Liver (tissue), 9 donors: ENCODE results near the gene CMTM1. TPM values are rescaled to one million over a fixed set of nuclear protein-coding genes. Genes with fewer than 3 reads are reported as not detected.

ENCODE experiments used
- DNase-seq: peaks from one replicate; pipeline ENCODE4 v3.0.0-alpha.2; 2017; ENCODE audit warnings: low spot score
- H3K27ac ChIP-seq, 2 donors: one replicate each; pipeline ENCODE4 v1.7.0; 2013; ENCODE audit warnings: inconsistent platforms in 2 of 2, low read length in 2 of 2, control low read depth in 1 of 2, low read depth in 1 of 2, mild to moderate bottlenecking in 1 of 2
- H3K27me3 ChIP-seq, 4 donors: one replicate each; pipeline versions ENCODE4 v1.6.1 to v1.7.0; 2013; ENCODE audit warnings: low read length in 3 of 4, inconsistent platforms in 1 of 4, mild to moderate bottlenecking in 1 of 4, moderate library complexity in 1 of 4; ENCODE audit not compliant: control insufficient read depth in 4 of 4, insufficient read depth in 4 of 4
- H3K36me3 ChIP-seq, 4 donors: one replicate each; pipeline versions ENCODE4 v1.6.1 to v1.7.0; 2013; ENCODE audit warnings: low read length in 3 of 4, mild to moderate bottlenecking in 3 of 4, low read depth in 1 of 4, moderate library complexity in 1 of 4; ENCODE audit not compliant: control insufficient read depth in 4 of 4, insufficient read depth in 3 of 4
- H3K4me1 ChIP-seq, 4 donors: one replicate each; pipeline versions ENCODE4 v1.6.1 to v1.7.0; 2013; ENCODE audit warnings: low read length in 3 of 4, mild to moderate bottlenecking in 3 of 4, moderate library complexity in 1 of 4; ENCODE audit not compliant: control insufficient read depth in 4 of 4, insufficient read depth in 4 of 4
- H3K4me3 ChIP-seq, 3 donors: one replicate each; pipeline versions ENCODE4 v1.6.1 to v1.7.0; 2013; ENCODE audit warnings: low read length in 3 of 3, control low read depth in 1 of 3, low read depth in 1 of 3, mild to moderate bottlenecking in 1 of 3
- H3K9ac ChIP-seq, 2 donors: one replicate each; pipeline ENCODE4 v1.7.0; 2013; ENCODE audit warnings: low read length in 2 of 2, mild to moderate bottlenecking in 2 of 2, moderate library complexity in 2 of 2, control low read depth in 1 of 2, low read depth in 1 of 2
- H3K9me3 ChIP-seq, 4 donors: one replicate each; pipeline versions ENCODE4 v1.6.1 to v1.7.0; 2013; ENCODE audit warnings: low read length in 3 of 4; ENCODE audit not compliant: control insufficient read depth in 4 of 4
- ATF3 ChIP-seq: IDR thresholded peaks from 2 replicates; pipeline ENCODE4 v1.6.1; 2016; ENCODE audit warnings: antibody characterized with exemption
- CTCF ChIP-seq: fragments of 150-350 bp; IDR thresholded peaks from 2 replicates; pipeline ENCODE4 v1.5.1; 2017; ENCODE audit warnings: improper control_type of control experiment, low read depth, low read length; ENCODE audit not compliant: missing input control
- EGR1 ChIP-seq, 2 donors: IDR thresholded peaks; 2 replicates each; pipeline ENCODE4 v1.6.1; 2016 to 2018; ENCODE audit warnings: antibody characterized with exemption in 2 of 2, low read depth in 2 of 2
- FOXA1 ChIP-seq: IDR thresholded peaks from 2 replicates; pipeline ENCODE4 v1.6.1; 2016; ENCODE audit warnings: antibody characterized with exemption
- FOXA2 ChIP-seq: IDR thresholded peaks from 2 replicates; pipeline ENCODE4 v1.6.1; 2016; ENCODE audit warnings: antibody characterized with exemption
- GABPA ChIP-seq, 2 donors: IDR thresholded peaks in 1 of 2; conservative IDR thresholded peaks in 1 of 2; 2 replicates each; pipeline ENCODE4 v1.6.1; 2016; ENCODE audit warnings: antibody characterized with exemption in 2 of 2, mild to moderate bottlenecking in 1 of 2, moderate library complexity in 1 of 2
- HNF4A ChIP-seq, 2 donors: conservative IDR thresholded peaks; 2 replicates each; pipeline ENCODE4 v1.6.1; 2016; ENCODE audit warnings: antibody characterized with exemption in 2 of 2, mild to moderate bottlenecking in 2 of 2
- HNF4G ChIP-seq: IDR thresholded peaks from 2 replicates; pipeline ENCODE4 v1.6.1; 2016; ENCODE audit warnings: antibody characterized with exemption
- JUND ChIP-seq, 2 donors: IDR thresholded peaks; 2 replicates each; pipeline ENCODE4 v1.6.1; 2016; ENCODE audit warnings: antibody characterized with exemption in 2 of 2
- MAX ChIP-seq: IDR thresholded peaks from 2 replicates; pipeline ENCODE4 v1.6.1; 2016; ENCODE audit warnings: antibody characterized with exemption
- NR2F2 ChIP-seq: IDR thresholded peaks from 2 replicates; pipeline ENCODE4 v1.6.1; 2016; ENCODE audit warnings: antibody characterized with exemption
- RAD21 ChIP-seq, 2 donors: IDR thresholded peaks; 2 replicates each; pipeline ENCODE4 v1.6.1; 2016; ENCODE audit warnings: antibody characterized with exemption in 2 of 2, mild to moderate bottlenecking in 2 of 2
- REST ChIP-seq: IDR thresholded peaks from 2 replicates; pipeline ENCODE4 v1.6.1; 2016; ENCODE audit warnings: antibody characterized with exemption, mild to moderate bottlenecking
- RXRA ChIP-seq, 2 donors: IDR thresholded peaks; 2 replicates each; pipeline ENCODE4 v1.6.1; 2017 to 2018; ENCODE audit warnings: antibody characterized with exemption in 2 of 2, mild to moderate bottlenecking in 1 of 2
- SP1 ChIP-seq: IDR thresholded peaks from 2 replicates; pipeline ENCODE4 v1.6.1; 2018; ENCODE audit warnings: antibody characterized with exemption, mild to moderate bottlenecking
- TAF1 ChIP-seq: conservative IDR thresholded peaks from 2 replicates; pipeline ENCODE4 v1.6.1; 2016; ENCODE audit warnings: antibody characterized with exemption, mild to moderate bottlenecking
- YY1 ChIP-seq: IDR thresholded peaks from 2 replicates; pipeline ENCODE4 v1.6.1; 2016; ENCODE audit warnings: antibody characterized with exemption, mild to moderate bottlenecking
- ZBTB33 ChIP-seq: IDR thresholded peaks from 2 replicates; pipeline ENCODE4 v1.6.1; 2016; ENCODE audit warnings: antibody characterized with exemption
- WGBS: extraction: QIAGEN DNeasy Blood & Tissue Kit; methylation state at CpG from one replicate; pipeline ENCODE4 v1.1.7; 2013; 5-methylcytosine and 5-hydroxymethylcytosine counted together
- polyA plus RNA-seq, 2 donors: library from polyadenylated mRNA; stranded (reverse) in 1 of 2; unstranded in 1 of 2; fragments of 200-250 nt in 1 of 2; fragments of >200 nt in 1 of 2; fragmentation: Nextera tagmentation in 1 of 2; extraction: Ambion mirVana in 1 of 2; gene quantifications; one replicate each; pipeline versions ENCODE4 v1.2.1 to v1.2.3, GENCODE V29; 2013 to 2015
- total RNA-seq, 2 donors: library from RNA; depleted of rRNA; stranded (reverse); fragments of >200 nt; gene quantifications; one replicate each; pipeline ENCODE4 v1.2.3, GENCODE V29; 2014
- donor health status: healthy.
- donor health status: healthy.
- donor health status: healthy.
- donor health status: healthy.
- donor health status: healthy.

CMTM1 gene
- total and polyA plus RNA-seq, 4 donors: 0.32 to 0.84 (median 0.49) TPM

GRCh38 chr16:66521252-66521713 is 45.0 kb upstream of the CMTM1 start:
- peaks cover 8 to 43% (median 19%) of the 10 kb centered on the region in 4 donors for H3K4me1 ChIP-seq
- no peaks in the 10 kb centered on the region for H3K9me3 ChIP-seq
- TF ChIP-seq TAF1: no peak
- TF ChIP-seq FOXA1: no peak
- TF ChIP-seq YY1: no peak
- TF ChIP-seq HNF4G: no peak
- no peak for TF ChIP-seq GABPA (IDR thresholded peaks at IDR 0.05 in 1 of 2, conservative IDR thresholded peaks at IDR 0.05 in 1 of 2)
- no peak for TF ChIP-seq NR2F2
- no peak for TF ChIP-seq CTCF
- no peak for TF ChIP-seq FOXA2
- no peak for TF ChIP-seq EGR1 (IDR thresholded peaks at IDR 0.05; ENCODE audit: low read depth in 2 of 2)
- no peak for TF ChIP-seq ATF3
- no peak for TF ChIP-seq HNF4A (conservative IDR thresholded peaks at IDR 0.05)
- TF ChIP-seq ZBTB33: no peak
- TF ChIP-seq JUND (IDR thresholded peaks at IDR 0.05): no peak
- TF ChIP-seq SP1: no peak
- no peak for TF ChIP-seq RXRA (IDR thresholded peaks at IDR 0.05)
- TF ChIP-seq MAX: no peak
- no peak for TF ChIP-seq RAD21 (IDR thresholded peaks at IDR 0.05)
- no peak for TF ChIP-seq REST
- no peak overlapping the region for H3K9ac ChIP-seq
- no peaks in the 10 kb centered on the region for H3K27me3 ChIP-seq
- 90% methylated on average over 5 of the region's 5 CpGs for WGBS
- peak overlapping the region; percentile 40 to 79 for H3K27ac ChIP-seq
- DNase-seq: no peak
- no peak overlapping the region for H3K4me3 ChIP-seq
- H3K36me3 ChIP-seq: peaks cover 0 to 6% (median 1%) of the 10 kb centered on the region in 4 donors
